Limb (tissue), 2 donors: Measurements from ENCODE around the gene NSD2.
"Not testable (repeated sequence)": the region's sequence is repeated elsewhere in the genome, so short reads cannot be mapped to it uniquely, and the experiment has no call there.

ENCODE experiments used
- DNase-seq, 2 donors: peaks; one replicate each; pipeline ENCODE4 v3.0.0-alpha.2; 2016; ENCODE audit errors: extremely low spot score in 2 of 2

Gene NSD2

GRCh38 chr4:1841887-1842210 is 29.3 kb upstream of the NSD2 start:
- DNase-seq, result no peak

GRCh38 chr4:1842339-1842895 is 28.8 kb upstream of the NSD2 start:
- no peak for DNase-seq

- DNase-seq, result no peak
Observed at GRCh38 chr4:1842993-1843448, 28.2 kb upstream of the NSD2 start.

DNA sequence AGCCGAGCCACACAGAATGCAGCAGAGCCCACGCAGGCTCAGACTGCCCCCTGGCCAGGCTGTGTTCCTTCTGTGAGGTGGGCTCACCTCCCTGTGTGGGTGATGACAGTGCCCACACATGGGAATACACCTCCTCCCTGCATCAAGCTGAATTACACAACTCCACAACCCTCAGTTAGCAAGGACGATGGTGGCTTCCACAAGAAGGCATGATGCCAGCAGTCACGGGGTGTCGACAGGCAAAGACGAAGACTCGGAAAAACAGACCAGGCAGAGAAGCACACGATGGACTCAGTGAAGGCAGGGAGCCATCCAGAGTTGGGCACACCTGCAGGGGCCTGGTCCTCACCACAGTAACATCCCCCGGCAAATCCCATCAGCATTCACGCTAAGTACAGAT is 27.3 kb upstream of the NSD2 start:
- DNase-seq, result no peak

- not testable (repeated sequence) for DNase-seq
Observed at GRCh38 chr4:1844618-1845017, 26.6 kb upstream of the NSD2 start.

- no peak for DNase-seq
Observed at GRCh38 chr4:1846580-1846979, 24.6 kb upstream of the NSD2 start.

DNA sequence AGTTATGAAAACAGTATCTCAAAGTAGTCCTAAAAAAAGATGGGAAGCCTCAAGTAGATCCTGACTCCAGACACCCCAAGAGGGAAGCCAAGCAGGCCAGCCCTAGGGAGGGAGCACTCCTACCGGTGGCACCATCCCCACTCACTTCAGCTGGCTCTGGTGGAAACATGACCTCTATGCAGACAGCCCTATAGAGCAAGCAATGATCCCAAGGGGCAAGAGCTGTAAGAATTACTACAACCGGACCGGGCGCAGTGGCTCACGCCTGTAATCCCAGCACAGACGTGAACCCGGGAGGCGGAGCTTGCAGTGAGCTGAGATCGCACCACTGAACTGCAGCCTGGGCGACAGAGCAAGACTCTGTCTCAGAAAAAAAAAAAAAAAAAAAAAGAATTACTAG is 20.9 kb upstream of the NSD2 start:
- DNase-seq, result no peak

- no peak for DNase-seq
Observed at GRCh38 chr4:1851160-1851559, 20.0 kb upstream of the NSD2 start.

DNA sequence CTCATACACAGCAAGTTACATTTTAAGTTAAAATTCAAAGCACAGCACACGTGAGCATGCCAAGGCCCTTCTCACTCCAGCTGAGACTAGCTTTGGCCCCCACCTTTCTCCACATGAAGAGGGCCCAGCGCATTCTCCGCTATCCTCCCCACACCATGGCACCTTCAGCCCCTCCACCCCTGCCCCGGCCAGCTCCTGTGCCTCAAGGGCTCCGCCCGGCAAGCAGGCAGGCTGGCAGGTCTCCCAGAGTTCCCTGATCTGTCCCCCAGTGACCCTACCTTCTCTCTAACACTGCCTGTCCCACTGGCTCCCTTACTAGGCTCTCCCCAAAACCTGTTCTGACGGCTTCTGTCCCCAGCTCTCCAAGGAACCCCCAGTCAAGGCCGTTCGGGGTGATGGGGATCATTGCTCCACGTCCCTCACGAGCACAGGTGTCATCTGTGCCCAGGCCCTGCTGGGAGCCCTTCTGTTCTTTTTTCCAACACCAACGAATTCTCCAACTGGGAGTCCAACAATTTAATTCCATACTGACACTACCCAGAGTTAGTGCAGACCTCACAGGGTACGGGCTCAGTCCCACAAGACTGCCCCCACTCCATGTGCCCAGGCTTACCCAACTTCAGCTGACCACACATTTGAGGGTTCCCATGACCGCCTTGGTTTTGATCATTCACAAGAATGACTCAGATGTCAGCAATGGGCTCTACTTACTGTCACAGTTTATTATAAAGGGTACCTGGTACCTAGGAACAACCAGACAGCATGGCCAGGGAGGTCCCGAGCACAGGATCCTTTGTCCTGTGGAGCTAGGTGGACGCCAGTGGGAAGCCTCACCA is 19.4 kb upstream of the NSD2 start:
- no peak for DNase-seq

GRCh38 chr4:1852904-1853623 is 18.1 kb upstream of the NSD2 start:
- no peak for DNase-seq

GRCh38 chr4:1854752-1855151 is 16.4 kb upstream of the NSD2 start:
- no peak for DNase-seq

- DNase-seq, result no peak
Observed at GRCh38 chr4:1855333-1856070, 15.7 kb upstream of the NSD2 start.

- DNase-seq, result peak; percentile 92 to 96
Observed at GRCh38 chr4:1856071-1856942, 14.9 kb upstream of the NSD2 start, which contains the start of gene LETM1. Gene LETM1, minus strand, starts transcription at chr4:1856156. Its CDS starts 206 bp downstream, at chr4:1855950.

GRCh38 chr4:1856943-1857699 is 14.1 kb upstream of the NSD2 start:
- DNase-seq, result no peak

DNA sequence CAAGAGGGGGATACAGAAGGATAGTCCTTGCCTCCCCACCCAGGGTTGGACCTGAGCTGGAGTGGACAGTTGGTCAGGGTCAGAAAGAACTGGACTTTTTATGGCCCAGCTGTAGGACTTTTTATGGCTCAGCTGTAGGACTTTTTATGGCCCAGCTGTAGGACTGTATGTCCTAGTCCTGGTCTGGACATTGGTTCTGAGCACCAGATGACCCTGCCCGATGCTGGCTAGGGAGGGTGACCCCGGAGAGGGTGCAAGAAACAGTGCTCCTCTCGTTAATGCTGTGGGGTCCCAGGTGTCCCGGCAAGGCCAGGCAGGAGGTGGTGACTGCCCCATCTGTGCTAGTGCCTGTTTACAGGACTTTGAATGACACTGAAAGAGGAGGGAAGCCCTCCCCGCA is 13.3 kb upstream of the NSD2 start:
- DNase-seq, result no peak

DNA sequence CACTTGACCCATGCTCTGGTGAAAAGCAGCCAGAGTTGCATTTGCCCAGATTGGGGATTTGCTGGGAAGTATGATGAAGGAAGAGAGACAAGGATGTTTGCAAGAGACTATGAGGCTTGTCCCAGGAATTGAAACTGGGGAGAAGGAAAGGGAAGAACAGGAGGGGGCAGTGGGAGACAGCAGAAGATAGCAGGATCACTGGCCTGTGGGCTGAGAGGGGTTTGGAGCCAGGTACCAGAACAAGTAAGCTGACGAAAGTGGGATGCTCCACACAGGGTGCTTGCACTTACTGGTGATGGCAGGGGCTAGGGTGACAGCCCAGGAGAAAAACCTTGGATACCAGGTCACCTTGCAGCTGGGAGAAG is 11.8 kb upstream of the NSD2 start:
- no peak for DNase-seq

DNA sequence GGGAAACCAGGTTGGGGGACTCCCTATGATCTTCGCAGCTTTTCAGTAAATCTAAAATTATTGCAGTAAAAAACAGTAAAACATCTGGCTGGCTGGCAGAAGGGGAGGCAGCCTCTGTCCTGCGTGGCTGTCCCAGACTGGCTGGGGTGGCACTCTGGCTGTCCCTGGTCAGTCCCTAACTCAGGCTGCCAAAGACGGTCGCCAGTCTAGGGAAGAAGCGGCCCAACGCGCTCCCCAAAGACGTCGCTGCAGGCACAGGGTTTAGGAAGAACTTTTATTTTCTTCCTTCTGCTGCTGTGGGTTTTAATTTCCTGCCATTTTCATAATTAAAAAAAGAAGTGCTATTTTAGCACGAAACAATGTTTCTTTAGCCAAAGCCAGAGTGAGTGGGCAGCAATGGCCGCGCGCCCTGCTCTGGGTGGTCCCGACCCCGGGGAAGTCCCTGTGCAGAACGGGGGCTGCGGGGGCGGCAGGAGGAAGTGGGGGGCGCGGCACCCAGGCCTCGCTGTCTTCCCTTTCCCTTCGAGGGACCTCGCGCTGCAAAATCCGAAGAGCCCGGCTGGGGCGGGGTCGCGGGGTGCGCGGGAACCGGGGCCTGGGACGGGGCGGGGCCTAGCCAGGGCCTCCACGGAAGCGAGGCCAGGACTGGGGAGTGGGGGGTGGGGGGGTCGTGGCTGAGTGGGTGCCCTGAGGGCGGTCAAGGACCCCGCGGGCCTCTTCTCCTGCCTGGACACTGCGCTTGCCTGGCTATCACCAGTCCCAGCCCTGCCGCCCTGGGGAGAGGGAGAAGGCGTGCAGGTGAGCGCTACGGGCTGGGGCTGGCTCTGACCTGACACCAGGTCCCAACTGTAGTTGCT is 8.9 kb upstream of the NSD2 start:
- DNase-seq, result no peak

DNA sequence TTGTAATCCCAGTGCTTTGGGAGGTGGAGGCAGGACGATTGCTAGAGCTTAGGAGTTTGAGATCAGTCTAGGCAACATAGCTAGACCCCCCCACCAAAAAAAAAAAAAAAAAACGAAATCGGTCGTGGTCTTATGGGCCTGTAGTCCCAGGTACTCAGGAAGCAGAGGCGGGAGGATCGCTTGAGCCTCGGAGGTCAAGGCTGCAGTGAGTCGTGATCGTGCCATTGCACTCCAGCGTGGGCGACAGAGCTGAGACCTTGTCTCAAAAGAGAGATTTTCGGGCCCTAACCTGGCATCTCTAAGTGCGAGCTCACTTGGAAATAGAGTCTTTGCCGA is 8.3 kb upstream of the NSD2 start:
- no peak for DNase-seq

DNA sequence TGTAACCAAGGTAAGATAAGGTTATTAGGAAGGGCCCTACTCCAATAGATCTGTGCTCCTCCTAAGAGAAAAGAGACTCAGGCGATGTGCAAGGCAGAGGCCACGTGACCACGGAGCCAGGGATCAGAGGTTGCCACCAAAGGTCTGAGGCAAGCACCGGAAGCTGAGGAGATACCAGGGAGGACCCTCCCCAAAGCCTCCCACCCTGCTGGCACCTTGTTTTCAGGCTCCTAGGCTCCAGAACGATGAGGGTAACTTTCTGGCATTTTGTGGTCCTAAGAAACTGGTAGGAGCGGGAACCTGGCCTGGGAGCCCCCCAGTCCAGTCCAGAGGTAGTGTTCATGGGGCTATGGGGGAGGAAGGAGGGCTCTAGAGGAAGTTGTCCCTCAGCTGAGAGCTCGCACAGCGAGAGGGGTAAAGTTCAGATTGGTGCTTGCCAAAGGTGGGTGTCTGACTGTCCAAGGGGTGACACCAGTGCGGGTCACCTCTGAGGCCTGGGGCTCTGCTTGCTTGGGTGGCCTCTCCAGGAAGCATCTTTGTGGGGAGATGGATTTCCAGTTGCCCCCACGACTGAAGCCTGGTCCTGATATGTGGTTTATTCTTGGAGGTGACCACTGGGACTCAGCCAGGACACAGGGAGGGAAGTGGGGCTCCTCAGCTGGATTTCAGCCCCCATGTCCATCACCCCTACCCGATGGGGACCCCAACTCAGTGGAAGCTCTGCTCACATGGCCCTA is 7.7 kb upstream of the NSD2 start:
- no peak for DNase-seq
